ENCODE results near the gene HOPX. TPM values are rescaled to one million over a fixed set of nuclear protein-coding genes. Genes with fewer than 3 reads are reported as not detected.
"Not testable (repeated sequence)": the region's sequence is repeated elsewhere in the genome, so short reads cannot be mapped to it uniquely, and the experiment has no call there.

Gene HOPX
- total RNA-seq, 1 donor from 2014 or later, result 1.8 TPM

GRCh38 chr4:56630876-56631666 is 50.0 kb downstream of the HOPX start:
- DNase-seq (ENCODE audit: extremely low read depth, low read depth, low spot score), result no peak

GRCh38 chr4:56628592-56628991 is 52.5 kb downstream of the HOPX start:
- DNase-seq (ENCODE audit: extremely low read depth, low read depth, low spot score), result no peak

GRCh38 chr4:56627985-56628384 is 53.1 kb downstream of the HOPX start:
- no peak for DNase-seq (ENCODE audit: extremely low read depth, low read depth, low spot score)

GRCh38 chr4:56627375-56627774 is 53.7 kb downstream of the HOPX start:
- no peak for DNase-seq (ENCODE audit: extremely low read depth, low read depth, low spot score)

- no peak for DNase-seq (ENCODE audit: extremely low read depth, low read depth, low spot score)
Measured at GRCh38 chr4:56626963-56627362, 54.1 kb downstream of the HOPX start.

GRCh38 chr4:56626420-56626819 is 54.7 kb downstream of the HOPX start:
- DNase-seq (ENCODE audit: extremely low read depth, low read depth, low spot score), result no peak

- no peak for DNase-seq (ENCODE audit: extremely low read depth, low read depth, low spot score)
Measured at GRCh38 chr4:56622176-56622575, 58.9 kb downstream of the HOPX start.

- no peak for DNase-seq (ENCODE audit: extremely low read depth, low read depth, low spot score)
Measured at GRCh38 chr4:56619816-56620215, 61.3 kb downstream of the HOPX start.

- DNase-seq (ENCODE audit: extremely low read depth, low read depth, low spot score), result no peak
Measured at GRCh38 chr4:56619160-56619559, 61.9 kb downstream of the HOPX start.

- DNase-seq (ENCODE audit: extremely low read depth, low read depth, low spot score), result no peak
Measured at GRCh38 chr4:56618734-56619133, 62.4 kb downstream of the HOPX start.

- DNase-seq (ENCODE audit: extremely low read depth, low read depth, low spot score), result no peak
Measured at GRCh38 chr4:56613101-56613862, 67.8 kb downstream of the HOPX start.

- DNase-seq (ENCODE audit: extremely low read depth, low read depth, low spot score), result no peak
Measured at GRCh38 chr4:56612282-56612681, 68.8 kb downstream of the HOPX start.

- no peak for DNase-seq (ENCODE audit: extremely low read depth, low read depth, low spot score)
Measured at GRCh38 chr4:56611501-56611900, 69.6 kb downstream of the HOPX start.

GRCh38 chr4:56610170-56610569 is 70.9 kb downstream of the HOPX start:
- not testable (repeated sequence) for DNase-seq (ENCODE audit: extremely low read depth, low read depth, low spot score)

- no peak for DNase-seq (ENCODE audit: extremely low read depth, low read depth, low spot score)
Measured at GRCh38 chr4:56607926-56608325, 73.2 kb downstream of the HOPX start.

- no peak for DNase-seq (ENCODE audit: extremely low read depth, low read depth, low spot score)
Measured at GRCh38 chr4:56606385-56606784, 74.7 kb downstream of the HOPX start.

- DNase-seq (ENCODE audit: extremely low read depth, low read depth, low spot score), result not testable (repeated sequence)
Measured at GRCh38 chr4:56605464-56605863, 75.6 kb downstream of the HOPX start.

GRCh38 chr4:56603297-56603696 is 77.8 kb downstream of the HOPX start:
- DNase-seq (ENCODE audit: extremely low read depth, low read depth, low spot score), result no peak
